HG03521 (cell line): ENCODE results near the gene CPNE4.

Experiments
- ATAC-seq: cut with Tn5 transposase; IDR thresholded peaks from one replicate; pipeline ENCODE4 v1.9.1; 2021; ENCODE audit warnings: mild to moderate bottlenecking, moderate library complexity; ENCODE audit not compliant: unreplicated experiment

CPNE4 gene

GRCh38 chr3:131705558-131706051 lies 329.2 kb downstream of the CPNE4 start:
- peak; percentile 56 for ATAC-seq

GRCh38 chr3:131705099-131705498 lies 329.7 kb downstream of the CPNE4 start:
- ATAC-seq = no peak

- ATAC-seq = no peak
Measured at GRCh38 chr3:131704098-131704497, 330.7 kb downstream of the CPNE4 start.

- no peak for ATAC-seq
Measured at GRCh38 chr3:131702146-131702545, 332.7 kb downstream of the CPNE4 start.

GRCh38 chr3:131701153-131701770 lies 333.6 kb downstream of the CPNE4 start:
- no peak for ATAC-seq

GRCh38 chr3:131699001-131699400 lies 335.8 kb downstream of the CPNE4 start:
- no peak for ATAC-seq

DNA sequence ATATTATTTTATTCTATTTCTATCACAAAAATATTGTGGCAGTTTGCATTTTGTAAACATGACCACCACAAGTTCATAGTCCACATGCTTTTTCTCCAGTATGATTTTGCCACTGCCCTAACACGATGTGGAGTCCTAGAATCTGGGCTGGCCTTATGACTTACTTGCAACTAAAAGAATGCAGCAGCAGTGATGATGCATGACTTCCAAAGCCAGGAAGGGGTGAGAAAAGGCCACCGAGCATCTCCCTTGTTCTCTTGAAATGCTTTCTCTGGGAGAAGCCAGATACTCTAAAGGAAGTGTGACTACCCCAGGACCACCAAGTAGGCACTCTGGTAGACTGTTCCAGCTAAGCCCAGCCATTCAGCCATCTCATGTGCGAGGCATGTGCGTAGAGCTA lies 340.4 kb downstream of the CPNE4 start:
- no peak for ATAC-seq

DNA sequence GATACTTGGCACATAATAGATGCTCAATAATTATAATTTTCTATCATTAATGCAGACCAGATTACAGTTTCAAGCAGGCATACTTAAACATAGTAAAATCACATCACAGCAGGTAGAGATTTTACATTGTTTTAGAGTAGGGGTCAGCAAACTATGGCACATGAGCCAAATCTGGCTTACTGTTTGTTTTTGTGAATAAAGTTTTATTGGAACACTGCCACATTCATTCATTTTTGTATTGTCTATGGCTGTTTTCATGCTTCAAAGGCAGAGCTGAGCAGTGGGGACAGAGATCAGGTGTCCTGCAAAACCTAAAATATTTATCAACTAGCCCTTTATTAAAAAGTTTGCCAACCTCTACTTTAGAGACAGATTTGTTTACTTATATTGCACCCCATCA lies 342.5 kb downstream of the CPNE4 start:
- ATAC-seq = no peak

GRCh38 chr3:131690800-131691199 lies 344.0 kb downstream of the CPNE4 start:
- no peak for ATAC-seq

GRCh38 chr3:131688370-131688769 lies 346.4 kb downstream of the CPNE4 start:
- ATAC-seq = no peak

DNA sequence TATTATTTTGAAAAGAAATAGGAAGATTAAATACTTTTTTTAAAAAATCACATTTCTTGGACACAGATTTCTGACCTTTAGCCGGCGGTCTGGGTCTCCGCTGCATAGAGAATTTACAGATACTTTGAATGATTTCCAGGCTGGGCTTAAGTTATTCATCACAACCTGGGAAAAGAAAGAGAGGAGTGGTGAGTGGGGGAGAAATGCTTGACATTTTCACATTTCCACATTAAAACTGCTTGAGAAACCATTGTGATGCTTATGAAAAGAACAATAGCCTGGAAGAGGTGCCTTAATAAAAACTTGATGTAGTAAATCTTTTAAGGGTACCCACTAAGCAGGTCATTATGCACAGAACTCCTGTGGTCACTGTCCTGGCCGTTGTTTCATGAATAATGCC lies 365.2 kb downstream of the CPNE4 start:
- no peak for ATAC-seq

GRCh38 chr3:131658771-131659170 lies 376.0 kb downstream of the CPNE4 start:
- ATAC-seq = no peak

GRCh38 chr3:131658115-131658514 lies 376.7 kb downstream of the CPNE4 start:
- no peak for ATAC-seq

- ATAC-seq = no peak
Measured at GRCh38 chr3:131655070-131655690, 379.6 kb downstream of the CPNE4 start.

DNA sequence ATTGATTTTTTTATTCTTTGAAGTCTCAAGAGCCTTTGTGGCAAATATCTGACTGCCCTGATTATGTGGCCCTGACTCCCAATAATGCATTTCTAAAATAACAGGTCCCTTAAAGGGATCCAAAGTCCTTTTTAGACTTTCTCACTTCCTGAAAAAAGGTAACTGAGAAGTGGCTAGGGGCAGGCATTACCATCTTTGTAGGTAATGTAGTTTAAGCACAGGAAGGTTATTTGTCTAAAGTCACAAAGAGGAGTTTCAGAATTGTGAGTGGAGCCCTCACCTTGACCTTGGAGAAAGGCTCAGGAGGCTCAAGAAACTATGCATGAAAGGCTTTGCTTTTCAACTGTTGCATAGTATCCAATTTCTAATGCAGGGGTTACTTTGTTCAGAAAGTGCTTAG lies 389.2 kb downstream of the CPNE4 start:
- no peak for ATAC-seq

DNA sequence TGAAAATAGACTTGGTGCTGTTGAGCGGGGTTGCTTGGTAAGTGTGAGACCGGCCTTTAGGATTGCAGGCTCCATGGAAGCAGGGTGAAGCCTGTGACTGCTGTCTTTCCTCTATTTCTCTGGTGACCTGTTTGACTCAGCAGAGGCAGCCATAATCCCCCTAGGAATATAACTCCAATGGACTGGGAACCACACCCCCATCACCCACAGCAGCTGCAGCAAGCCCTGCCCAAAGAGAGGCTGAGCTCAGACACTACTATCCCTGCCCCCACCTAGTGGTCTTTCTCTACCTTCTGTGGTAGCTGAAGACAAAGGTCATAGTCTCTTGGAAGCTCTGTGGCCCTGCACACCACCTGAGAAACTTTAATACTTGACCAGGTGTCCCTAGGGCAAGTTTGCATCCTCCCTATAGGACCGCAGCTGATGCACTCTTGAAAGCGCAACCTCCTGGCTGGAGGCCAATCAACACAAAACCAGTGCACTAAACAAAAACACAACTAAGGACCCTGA lies 398.5 kb downstream of the CPNE4 start:
- ATAC-seq = no peak

DNA sequence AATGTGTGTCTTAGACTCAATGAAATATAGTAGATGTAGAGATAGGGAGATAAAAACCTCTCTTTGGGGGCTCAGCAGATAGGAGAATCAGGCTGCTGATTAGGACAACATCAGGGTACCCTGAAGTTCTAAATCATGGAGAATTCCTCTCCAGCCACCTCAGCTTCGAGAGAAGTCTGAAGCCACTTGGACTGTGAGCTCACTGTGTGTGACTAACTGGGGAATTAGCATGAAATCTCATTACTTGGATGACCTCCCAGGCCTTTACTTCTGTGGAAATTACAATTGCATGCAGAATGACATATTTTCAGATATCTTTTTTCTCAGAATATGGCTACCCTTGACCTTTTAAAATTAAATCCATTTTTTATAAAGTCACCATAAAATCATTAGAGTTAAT lies 404.0 kb downstream of the CPNE4 start:
- no peak for ATAC-seq

DNA sequence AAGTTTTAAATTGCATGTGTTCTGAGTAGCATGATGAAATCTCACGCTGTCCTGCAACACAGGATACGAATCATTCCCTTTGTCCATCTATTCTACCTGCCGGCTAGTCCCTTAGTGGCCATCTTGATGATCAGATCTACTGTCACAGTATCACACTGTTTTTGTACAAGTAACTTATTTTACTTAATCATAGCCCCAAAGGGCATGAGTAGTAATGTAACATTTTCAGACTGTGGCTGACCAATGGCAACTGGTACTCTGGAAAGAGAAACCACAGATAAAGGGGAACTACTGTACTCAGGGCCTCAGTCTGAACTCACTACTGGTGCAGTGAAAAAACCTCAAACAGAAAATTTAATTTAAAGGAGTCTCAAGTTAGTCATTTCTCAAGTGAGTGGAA lies 404.7 kb downstream of the CPNE4 start:
- peak; percentile 99 for ATAC-seq

DNA sequence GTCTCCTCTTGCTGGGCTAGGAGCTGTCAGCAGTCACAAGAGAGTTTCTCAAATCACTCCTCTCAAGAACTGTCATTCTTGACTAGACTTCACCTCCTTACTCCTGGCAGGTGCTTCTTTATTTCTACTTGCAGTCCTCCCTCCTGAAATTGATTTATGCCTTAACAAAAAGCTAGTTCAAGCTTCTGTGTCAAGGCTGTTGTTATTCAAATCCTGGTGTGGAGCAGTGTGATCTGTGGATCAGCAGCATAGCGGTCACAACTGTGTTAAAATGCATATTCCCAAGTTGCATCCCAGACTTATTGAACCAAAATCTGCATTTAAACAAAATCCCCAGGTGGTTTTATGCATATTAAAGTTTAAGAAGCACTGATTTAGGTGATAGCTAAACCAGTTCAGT lies 411.4 kb downstream of the CPNE4 start:
- no peak for ATAC-seq

DNA sequence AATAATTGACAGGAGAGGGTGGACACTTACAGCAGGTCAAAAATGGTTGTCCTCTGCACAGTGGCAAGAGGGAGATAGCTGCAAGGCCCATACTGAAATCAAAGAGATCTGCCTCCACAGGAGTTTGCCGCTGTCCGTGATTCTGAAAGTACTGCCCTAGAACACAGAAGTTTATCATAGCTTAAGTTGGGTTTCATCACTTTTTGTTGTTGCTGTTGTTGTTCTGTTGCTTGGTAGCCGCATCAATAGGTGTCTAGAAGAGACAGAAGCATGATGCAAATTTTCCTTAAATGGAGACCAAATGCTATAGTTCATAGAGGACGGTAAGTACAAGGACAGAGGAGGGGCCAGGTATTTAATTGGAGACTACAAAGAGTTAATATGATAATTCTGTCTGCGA lies 412.1 kb downstream of the CPNE4 start:
- ATAC-seq = no peak

- ATAC-seq = no peak
Measured at GRCh38 chr3:131620977-131621376, 413.8 kb downstream of the CPNE4 start.

- no peak for ATAC-seq
Measured at GRCh38 chr3:131619821-131620220, 415.0 kb downstream of the CPNE4 start.

DNA sequence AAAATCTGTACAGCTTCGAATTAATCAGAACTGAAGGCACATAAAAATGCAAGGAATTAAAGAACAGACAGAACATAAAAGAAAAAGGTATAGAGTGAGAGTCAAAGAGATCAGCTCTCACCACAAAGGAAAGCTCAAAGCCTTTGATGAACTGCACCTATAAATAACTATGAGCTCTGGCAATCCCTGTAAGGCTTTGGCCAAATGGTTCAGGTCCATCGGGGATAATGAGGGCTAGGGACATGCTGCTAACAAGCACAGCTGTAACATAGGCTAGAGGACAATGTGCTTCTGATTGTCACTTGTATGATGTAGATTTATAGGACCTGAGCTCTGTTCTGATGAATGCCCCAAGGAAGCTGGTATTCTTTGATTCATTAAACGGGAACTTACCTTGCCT lies 418.1 kb downstream of the CPNE4 start:
- no peak for ATAC-seq
